Left cardiac atrium (tissue), 4 donors: ENCODE data around the gene CARF. TPM values are rescaled to one million over a fixed set of nuclear protein-coding genes. Genes with fewer than 3 reads are reported as not detected.
"Not testable (repeated sequence)": the region's sequence is repeated elsewhere in the genome, so short reads cannot be mapped to it uniquely, and the experiment has no call there.

Source experiments
- ATAC-seq, 2 donors: fragments of 200-7000 bp; cut with Tn5 transposase; one replicate each; pipeline ENCODE4 v1.9.1; 2020; ENCODE audit warnings: mild to moderate bottlenecking in 2 of 2, moderate library complexity in 2 of 2
- DNase-seq: peaks from one replicate; pipeline ENCODE4 v3.0.0-alpha.2; 2020
- intact Hi-C, 2 donors: fragments of 100-400 bp; cut with DNase I; formaldehyde crosslinking; loops; one replicate each; pipeline versions ENCODE4 v1.14.1 to v1.15.1; 2022 to 2023
- total RNA-seq, 2 donors: library from RNA; stranded (reverse); fragmentation: NEBNext Ultra II Directional; extraction: Animal tissue kit (Norgen Biotek cat#: 25700); gene quantifications; one replicate each; pipeline ENCODE4 v1.2.1, GENCODE V29; 2021
- donor health status: DM: no; HTN: yes; CAD: no.
- donor health status: DM: no; HTN: yes; CAD: no; lungs with severe emphysema.
- donor health status: DM: yes; HTN: yes; CAD: no.
- donor health status: Dilated cardiomyopathy.

The CARF gene
- total RNA-seq, 2 donors from 2014 or later = 6.5 to 8.0 TPM

DNA sequence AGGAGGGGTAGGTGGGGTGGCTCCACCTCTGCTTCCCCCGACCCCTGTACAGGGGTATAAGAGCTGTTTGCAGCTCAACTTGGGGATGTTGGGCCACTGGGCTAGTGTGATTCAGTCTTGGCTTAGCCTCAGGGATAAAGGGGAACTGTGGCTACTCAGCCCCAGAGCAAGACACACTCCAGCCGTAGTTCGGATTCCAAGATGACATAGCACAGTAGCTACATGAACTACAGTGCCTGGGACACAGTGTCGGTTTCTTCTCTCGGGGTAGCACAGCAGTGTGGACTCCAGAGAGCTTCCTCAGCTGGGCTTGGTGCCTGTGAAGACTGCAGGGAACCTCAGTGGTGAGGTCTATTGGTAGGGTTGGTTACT, 21.1 kb downstream of the CARF start:
- DNase-seq = no peak
- ATAC-seq = peak in 1 of 2 donors; percentile 38
- intact Hi-C loops = no loop called here

DNA sequence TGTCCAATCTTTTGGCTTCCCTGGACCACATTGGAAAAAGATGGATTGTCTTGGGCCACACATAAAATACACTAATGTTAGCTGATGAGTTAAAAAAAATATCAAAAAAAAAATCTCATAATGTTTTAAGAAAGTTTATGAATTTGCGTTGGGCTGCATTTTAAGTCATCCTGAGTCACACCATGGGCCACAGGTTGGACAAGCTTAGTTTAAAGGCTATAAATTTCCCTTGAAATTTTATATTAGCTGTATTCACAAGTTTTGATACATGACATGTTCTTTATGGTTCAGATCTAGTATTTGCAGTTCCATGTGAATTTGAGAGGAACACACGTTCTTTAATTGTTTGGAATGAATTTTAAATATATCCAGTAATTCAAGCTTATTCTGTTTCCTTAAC, 21.9 kb downstream of the CARF start:
- no peak for DNase-seq
- intact Hi-C loops = no loop called here
- ATAC-seq = no peak

DNA sequence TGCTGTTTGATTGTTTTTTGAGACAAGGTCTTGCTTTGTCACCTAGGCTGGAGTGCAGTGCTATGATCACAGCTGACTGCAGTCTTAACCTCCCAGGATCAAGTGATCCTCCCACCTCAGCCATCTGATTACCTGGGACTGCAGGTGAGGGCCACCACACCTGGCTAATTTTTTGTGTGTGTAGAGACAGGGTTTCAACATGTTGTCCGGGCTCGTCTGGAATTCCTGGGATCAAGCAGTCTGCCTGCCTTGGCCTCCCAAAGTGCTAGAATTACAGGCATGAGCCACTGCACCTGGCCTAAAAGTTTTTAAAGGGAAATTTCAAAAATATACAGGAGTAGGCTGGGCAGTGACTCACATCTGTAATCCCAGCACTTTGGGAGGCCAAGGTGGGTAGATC, 22.4 kb downstream of the CARF start:
- intact Hi-C loops = no loop called here
- ATAC-seq (no peak), DNase-seq (no peak)

DNA sequence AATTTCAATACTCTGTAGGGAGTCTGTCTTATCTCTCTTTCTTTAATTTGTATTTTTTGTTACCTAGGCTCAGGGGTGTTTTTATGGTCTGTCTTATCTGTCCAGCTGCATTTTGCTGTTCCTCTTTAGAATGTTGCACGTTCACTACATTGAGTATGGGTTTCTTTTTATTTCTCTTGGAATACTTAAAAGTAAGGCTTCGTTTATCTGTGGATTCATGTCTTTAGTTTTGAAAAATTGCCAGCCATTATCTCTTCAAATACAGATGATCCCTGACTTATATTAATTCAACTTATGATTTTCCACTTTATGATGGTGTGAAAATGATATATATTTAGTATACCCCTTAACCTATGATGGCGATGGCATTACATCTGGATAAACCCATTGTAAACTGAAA, 26.9 kb downstream of the CARF start:
- no peak for ATAC-seq
- no peak for DNase-seq
- intact Hi-C loops = no loop called here

DNA sequence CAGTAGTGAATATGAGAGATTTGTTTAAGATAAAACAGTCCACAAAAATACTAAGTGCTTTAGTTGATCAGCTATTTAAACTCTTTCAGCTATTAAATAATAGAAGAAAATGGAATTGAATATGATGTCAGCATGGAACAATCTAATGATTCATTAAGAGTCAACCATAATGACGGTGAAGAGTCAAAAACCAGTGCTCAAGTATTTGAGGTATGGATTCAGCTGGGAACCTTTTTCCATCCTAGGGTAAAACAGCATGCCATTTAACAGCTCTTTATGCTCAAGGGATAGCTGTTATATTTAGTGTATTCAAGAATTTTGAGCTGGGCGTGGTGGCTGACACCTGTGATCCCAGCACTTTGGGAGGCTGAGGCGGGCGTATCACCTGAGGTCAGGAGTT, 29.7 kb downstream of the CARF start:
- no peak for DNase-seq
- ATAC-seq = no peak
- intact Hi-C loops = no loop called here

DNA sequence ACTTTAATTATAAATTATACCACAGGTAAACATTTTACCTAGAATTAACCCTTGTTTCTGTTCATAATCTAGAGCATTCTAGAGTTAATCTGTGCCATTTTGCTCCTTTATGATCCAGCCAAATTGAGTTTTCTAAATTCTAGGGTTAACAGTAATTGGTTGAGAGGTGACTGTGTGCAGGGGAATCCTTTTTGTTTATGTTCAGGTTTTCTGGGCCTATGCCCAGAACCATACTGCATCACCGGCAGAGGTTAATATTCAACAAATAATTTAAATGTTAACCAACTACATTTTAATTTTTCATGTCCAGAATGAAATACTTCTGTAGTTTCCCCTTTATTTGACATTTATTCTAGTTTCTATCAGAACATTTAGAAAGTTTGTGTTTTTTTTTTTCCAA, 32.3 kb downstream of the CARF start:
- intact Hi-C loops = no loop called here
- DNase-seq (no peak), ATAC-seq (no peak)

DNA sequence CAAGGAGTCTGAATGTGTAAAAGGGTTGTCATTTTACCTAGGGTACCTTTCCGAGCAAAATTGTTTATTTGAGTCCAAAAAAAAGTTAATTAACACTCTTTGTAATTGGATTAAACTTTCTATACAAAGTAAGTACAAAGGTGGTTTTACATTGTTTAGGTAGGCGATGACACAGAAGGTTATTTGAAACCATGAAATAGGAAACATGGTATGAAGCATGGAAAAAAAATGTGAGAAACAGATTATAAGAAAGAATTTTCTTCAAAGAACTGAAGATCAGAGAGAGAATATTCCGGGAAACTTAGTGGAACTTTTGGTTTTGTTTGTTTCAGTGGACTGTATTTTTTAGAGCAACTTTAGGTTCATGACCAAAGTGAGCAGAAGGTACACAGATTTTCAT, 32.7 kb downstream of the CARF start:
- no peak for ATAC-seq
- intact Hi-C loops = no loop called here
- DNase-seq = no peak

DNA sequence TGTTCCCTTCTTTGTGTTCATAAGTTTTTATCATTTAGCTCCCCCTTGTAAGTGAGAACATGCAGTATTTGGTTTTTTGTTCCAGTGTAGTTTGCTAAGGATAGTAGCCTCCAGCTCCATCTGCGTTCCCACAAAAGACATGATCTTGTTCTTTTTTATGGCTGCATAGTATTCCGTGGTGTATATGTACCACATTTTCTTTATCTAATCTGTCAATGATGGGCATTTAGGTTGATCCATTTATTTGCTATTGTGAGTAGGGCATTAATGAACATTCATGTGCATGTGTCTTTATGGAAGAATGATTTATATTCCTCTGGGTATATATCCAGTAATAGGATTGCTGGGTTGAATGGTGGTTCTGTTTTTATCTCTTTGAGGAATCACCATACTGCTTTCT, 33.4 kb downstream of the CARF start:
- intact Hi-C loops = no loop called here
- no peak for ATAC-seq
- DNase-seq = no peak

DNA sequence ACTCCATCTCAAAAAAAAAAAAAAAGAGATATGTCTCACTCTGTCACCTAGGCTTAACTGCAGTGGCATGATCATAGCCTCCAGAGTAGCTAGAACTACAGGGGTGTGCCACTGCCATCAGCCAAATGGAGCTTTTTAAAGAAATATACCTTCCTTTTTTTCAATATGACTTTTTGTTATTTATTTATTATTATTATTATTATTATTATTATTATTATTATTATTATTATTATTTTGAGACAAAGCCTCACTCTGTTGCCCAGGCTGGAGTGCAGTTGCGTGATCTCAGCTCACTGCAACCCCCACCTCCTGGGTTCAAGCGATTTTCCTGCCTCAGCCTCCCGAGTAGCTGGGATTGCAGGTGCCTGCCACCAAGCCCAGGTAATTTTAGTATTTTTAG, 37.3 kb downstream of the CARF start:
- intact Hi-C loops, ATAC-seq, DNase-seq: not testable (repeated sequence)

DNA sequence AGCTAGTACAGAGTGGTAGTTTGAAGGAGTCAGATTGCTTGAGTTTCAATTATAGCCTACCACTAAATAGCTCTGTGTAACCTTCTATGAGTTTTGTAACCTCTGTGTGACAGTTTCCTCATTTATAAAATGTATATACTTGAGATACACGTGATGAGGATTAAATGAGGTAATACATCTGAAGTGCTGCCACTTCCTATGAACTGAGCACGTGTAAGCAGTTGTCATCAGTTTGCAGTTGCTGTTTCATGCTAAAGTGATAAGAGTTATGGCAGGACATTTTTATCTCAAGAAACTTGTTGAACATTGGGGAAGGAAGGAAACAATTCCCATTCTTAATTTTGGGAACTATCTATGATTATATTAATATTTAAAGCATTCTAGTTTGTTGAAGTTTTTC, 38.5 kb downstream of the CARF start:
- intact Hi-C loops = no loop called here
- ATAC-seq (no peak), DNase-seq (no peak)

DNA sequence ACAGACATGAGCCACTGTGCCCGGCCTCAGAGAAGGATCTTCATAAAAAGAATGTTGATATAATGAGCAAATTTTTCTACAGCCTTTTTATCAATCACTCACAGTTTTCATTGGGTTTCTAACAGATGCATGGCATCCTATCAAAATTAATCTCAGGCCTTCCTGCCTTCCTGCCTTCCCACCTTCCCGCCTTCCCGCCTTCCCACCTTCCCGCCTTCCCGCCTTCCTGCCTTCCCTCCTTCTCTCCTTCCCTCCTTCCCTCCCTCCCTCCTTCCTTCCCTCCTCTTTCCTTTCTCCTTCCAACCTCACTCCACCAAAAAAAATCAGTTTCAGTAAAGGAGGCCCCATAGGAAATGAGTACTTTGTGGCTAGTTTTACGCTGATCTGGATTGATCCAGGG, 48.4 kb downstream of the CARF start:
- ATAC-seq (no peak), DNase-seq (no peak)
- intact Hi-C loops = no loop called here

DNA sequence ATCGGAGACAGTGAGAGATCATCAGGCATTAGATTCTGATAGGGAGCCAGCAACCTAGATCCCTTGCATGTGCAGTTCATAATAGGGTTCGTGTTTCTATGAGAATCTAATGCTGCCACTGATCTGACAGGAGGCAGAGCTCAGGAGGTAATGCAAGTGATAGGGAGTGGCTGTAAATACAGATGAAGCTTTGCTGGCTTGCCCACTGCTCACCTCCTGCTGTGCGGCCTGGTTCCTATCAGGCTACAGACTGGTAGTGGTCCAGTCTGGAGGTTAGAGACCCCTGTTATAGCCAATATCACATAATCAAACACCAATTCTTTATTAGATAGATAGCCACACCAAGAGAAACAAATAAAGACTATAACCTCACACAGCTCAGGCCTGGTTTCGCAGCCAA, 51.6 kb downstream of the CARF start:
- ATAC-seq (no peak), DNase-seq (no peak)
- intact Hi-C loops = no loop called here

DNA sequence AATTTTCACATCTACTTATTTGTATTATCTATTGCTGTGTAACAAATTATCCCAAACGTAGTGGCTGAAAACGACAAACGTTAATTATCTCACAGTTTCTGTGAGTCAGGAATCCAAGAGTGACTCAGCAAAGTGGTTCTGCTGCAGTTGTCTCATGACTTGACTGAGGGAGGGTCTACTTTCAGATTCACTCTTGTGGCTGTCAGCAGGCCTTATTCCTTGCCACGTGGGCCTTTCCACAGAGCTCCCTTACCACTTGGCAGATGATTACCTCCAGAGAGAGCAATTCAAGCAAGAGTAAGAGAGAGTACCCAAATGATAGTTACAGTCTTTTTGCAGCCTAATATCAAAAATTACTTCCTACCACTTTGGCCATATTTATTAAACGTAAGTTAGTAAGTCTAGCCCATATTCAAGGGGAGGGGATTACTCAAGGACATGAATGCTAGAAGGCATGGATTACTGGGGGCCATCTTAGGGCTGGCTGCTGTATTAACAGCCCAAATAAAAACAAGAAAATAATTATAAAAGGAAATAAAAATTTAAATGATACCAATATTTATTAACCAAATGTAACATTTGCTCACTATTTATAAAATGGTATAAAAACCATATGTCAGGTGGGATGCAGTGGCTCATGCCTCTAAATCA, 53.9 kb downstream of the CARF start:
- DNase-seq = no peak
- ATAC-seq = peak in 1 of 2 donors; percentile 49
- intact Hi-C loops = no loop called here

DNA sequence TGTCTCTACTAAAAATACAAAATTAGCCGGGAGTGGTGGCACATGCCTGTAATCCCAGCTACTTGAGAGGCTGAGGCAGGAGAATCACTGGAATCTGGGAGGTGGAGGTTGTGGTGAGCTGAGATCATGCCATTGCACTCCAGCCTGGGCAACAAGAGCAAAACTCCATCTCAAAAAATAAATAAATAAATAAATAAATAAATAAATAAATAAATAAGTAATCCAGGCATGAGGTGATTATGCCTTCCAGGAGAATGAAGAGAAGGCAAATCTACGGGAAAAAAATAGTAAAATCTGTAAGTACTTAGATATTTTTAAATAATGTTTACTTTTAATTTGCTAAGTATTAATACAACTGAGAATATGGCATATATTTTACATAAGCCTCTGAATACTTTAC, 57.3 kb downstream of the CARF start:
- intact Hi-C loops, ATAC-seq, DNase-seq: not testable (repeated sequence)

DNA sequence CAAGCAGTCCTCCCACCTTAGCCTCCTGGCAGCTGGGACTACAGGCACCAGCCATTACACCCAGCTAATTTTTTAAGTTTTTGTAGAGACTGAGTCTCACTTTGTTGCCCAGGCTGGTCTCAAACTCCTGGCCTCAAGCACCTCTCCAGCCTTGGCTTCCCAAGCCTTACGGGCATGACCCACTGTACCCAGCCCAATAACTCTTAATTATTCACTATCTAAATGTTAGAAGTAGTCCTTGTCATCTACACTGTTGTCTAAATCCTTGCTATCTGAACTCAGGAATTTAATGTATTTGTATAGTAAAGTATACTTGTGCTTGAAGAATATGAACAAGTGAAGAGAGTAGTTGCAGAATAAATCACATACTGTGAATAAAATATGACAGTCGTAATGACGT, 64.7 kb downstream of the CARF start:
- intact Hi-C loops = no loop called here
- DNase-seq (no peak), ATAC-seq (no peak)

DNA sequence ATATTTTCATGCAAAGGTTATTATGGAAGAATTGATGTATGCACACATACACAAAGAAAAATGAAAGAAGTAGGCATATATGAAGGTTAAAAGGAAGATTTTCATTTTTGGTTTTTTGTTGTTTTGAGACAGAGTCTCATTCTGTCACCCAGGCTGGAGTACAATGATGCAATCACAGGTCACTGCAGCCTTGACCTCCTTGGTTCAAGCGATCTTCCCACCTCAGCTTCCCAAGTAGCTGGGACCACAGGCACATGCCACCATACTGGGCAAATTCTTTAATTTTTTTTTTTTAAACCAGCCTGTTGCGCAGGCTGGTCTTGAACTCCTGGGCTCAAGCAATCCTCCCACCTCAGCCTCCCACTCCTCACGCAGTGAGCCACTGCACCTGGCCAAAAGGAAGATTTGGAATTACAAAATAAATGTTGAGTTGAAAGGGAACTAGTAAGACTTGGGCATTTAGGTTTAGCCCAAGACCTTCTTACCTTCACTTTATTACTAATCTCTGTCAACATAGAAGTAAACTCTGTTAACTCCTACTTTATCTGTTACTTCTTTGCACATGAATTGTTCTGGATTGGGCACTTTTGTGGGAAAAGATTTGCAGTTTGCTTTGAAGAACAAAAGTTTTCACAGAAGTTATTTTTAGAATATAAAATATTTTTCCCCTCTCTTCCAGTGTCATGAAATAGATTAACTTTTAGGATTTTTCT, 70.9 kb downstream of the CARF start:
- no peak for ATAC-seq
- intact Hi-C loops = no loop called here
- DNase-seq = no peak

DNA sequence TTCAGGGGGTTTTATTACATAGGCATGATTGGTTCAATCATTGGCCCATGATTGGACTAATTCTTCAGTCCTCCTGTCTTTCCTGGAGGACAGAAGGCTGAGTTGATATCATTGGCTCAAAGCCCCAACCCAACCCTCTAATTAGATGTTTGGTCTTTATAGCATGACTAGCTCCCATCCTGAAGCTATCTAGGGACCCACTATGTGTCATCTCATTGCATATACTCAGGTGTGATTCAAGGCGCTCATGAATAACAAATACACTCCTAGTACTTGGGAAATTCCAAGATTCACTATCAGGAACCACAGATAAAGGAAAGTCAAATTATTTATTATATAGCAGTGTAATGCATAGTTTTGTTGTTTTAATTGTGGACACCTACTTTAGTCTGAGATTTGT, 77.7 kb downstream of the CARF start:
- intact Hi-C loops = no loop called here
- ATAC-seq = no peak
- no peak for DNase-seq

DNA sequence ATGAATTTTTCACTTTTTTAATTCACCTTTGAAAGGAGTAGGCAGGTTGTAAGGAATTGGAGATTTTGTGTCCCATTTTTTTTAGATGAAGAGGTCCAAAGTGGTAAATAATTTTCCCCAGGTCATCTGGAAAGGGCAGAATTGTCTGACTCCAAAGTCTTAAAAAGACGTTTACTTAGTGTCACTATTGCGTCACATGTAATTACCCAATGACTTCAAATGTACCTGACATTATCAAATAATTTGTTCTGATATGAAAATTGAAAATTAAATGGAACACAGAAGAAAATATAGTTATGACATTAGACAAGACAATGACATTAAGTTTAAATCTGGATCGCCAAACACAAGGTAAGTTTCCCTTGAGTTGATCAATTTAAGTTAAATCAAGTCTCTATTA, 78.4 kb downstream of the CARF start:
- intact Hi-C loops = no loop called here
- ATAC-seq (no peak), DNase-seq (no peak)

DNA sequence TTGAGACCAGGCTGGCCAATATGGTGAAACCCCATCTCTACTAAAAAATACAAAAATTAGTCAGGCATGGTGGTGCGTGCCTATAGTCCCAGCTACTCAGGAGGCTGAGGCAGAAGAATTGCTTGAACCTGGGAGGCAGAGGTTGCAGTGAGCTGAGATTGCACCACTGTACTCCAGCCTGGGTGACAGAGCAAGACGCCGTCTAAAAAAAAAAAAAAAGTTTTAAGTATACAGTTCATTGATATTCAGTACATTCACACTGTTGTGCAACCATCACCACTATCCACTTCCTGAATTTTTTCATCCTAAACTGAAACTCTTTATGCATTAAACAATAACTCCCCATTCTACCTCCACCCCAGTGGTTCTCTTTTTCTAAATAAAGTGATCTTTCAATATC, 85.0 kb downstream of the CARF start:
- ATAC-seq, DNase-seq, intact Hi-C loops: not testable (repeated sequence)

DNA sequence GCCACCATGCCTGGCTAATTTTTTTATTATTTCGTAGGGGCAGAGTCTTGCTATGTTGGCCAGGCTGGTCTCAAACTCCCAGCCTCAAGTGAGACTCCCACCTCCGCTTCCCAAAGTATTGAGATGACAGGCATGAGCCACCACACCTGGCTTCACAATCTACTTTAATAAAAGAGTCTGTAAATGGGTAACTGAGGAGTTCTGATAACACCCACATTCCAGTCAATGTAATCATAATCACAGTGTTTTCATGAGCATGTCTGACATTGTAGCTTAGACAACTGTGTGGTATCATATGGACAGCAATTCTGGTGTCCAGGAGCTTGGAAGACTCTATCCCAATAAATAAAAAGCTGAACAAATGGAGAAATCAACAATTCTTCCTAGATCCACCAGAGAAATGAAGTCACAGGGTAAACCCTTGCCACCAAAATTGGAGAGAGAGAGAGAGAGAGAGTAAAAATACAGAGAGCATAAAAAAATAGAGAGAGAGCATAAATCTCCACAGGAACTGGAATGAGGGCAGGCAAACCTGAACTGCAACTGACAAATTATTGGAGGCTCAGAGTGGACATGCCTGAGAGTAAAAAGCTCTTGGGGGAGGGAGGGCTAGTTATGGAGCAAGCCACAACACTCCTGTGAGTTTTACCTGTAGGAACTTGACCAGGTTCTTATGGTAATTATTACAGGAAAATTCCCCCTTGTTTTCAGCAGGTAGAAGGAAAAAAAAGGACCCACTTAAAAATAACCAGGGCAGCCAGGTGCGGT, 90.2 kb downstream of the CARF start:
- ATAC-seq (no peak), DNase-seq (no peak)
- intact Hi-C loops = no loop called here

DNA sequence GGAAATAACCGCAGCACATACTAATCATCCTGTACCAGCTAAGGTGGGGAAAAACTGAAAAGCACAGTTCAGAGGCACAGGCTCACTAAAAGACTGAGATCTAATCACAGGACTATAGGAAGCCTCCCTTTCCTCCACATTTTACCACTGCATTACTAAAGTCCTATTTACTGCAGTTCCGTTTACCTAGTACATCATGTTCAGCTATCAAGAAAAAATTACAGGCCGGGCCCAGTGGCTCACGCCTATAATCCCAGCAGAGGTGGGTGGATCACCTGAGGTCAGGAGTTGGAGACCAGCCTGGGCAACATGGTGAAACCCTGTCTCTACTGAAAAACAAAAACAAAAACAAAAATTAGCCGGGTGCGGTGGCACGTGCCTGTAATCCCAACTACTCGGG, 91.6 kb downstream of the CARF start:
- ATAC-seq (no peak), DNase-seq (no peak)
- intact Hi-C loops = no loop called here
